BLaER1 (cell line): ENCODE measurements around the gene SLC40A1.

Experiments
- H3K27ac ChIP-seq: shearing (Covaris generic); formaldehyde crosslinking; 2 replicates; pipeline ENCODE4 v1.8.1; 2022
- H3K27me3 ChIP-seq: shearing (Covaris generic); formaldehyde crosslinking; 2 replicates; pipeline ENCODE4 v1.8.1; 2022
- H3K36me3 ChIP-seq: shearing (Covaris generic); formaldehyde crosslinking; 2 replicates; pipeline ENCODE4 v1.8.1; 2022
- H3K4me1 ChIP-seq: shearing (Covaris generic); formaldehyde crosslinking; 2 replicates; pipeline ENCODE4 v1.8.1; 2022
- H3K4me2 ChIP-seq: shearing (Covaris generic); formaldehyde crosslinking; 2 replicates; pipeline ENCODE4 v1.8.1; 2022
- H3K4me3 ChIP-seq: shearing (Covaris generic); formaldehyde crosslinking; 2 replicates; pipeline ENCODE4 v1.8.1; 2022
- H3K9ac ChIP-seq: shearing (Covaris generic); formaldehyde crosslinking; 2 replicates; pipeline ENCODE4 v1.8.1; 2022
- H3K9me3 ChIP-seq: shearing (Covaris generic); formaldehyde crosslinking; 2 replicates; pipeline ENCODE4 v1.8.1; 2022
- H4K20me1 ChIP-seq: shearing (Covaris generic); formaldehyde crosslinking; 2 replicates; pipeline ENCODE4 v1.8.1; 2022
- Cebpa-rat ChIP-seq: shearing (Covaris generic); IDR thresholded peaks from 2 replicates; pipeline ENCODE4 v1.8.1; 2022

Gene SLC40A1

DNA sequence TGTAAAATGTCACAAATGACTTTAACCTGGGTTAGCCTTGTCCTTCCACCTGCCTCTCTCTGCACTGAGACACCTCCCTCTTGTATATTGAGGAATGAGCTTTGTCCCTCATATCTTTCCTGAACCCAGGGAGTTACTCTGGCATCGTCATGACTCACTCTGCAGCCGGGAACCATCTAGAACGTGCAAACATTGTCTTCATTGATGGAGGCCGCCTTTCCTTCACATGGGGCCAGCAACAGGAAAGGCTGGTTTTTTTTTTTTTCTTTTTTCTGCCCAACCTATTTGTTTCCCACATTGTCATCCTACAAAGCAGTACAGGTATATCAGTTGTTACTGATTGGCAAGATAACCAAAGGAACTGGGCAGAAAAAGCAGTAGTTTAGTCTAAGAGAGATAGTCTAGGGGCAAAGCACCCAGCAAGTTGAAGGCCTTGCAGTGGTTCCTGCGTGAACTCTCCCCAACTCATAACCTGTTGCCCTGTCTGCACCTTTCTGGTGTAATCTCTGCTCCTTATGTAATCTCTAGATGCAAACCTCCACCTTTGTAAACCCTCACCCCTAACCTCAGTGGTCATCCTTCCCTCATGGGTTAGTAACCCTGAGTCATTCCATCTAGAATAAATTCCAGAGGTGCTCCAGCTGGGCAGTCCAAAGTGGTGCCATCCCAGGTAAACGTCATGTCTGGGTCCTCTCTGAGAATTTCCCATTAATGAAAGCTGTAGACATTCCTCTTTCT is 38.3 kb downstream of the SLC40A1 start:
- Histone ChIP-seq H3K27ac (no peak overlapping the region), H3K27me3 (no peaks in the 10 kb centered on the region), H4K20me1 (no peaks in the 10 kb centered on the region), H3K4me1 (no peaks in the 10 kb centered on the region), H3K4me2 (no peak overlapping the region), H3K9ac (no peak overlapping the region), H3K9me3 (no peaks in the 10 kb centered on the region), H3K4me3 (no peak overlapping the region), H3K36me3 (no peaks in the 10 kb centered on the region)
- TF ChIP-seq Cebpa-rat: no peak

- H3K9me3 ChIP-seq: no peaks in the 10 kb centered on the region
- no peaks in the 10 kb centered on the region for H3K27me3 ChIP-seq
- no peaks in the 10 kb centered on the region for H3K4me1 ChIP-seq
- no peaks in the 10 kb centered on the region for H4K20me1 ChIP-seq
- no peak overlapping the region for H3K27ac ChIP-seq
- H3K36me3 ChIP-seq: no peaks in the 10 kb centered on the region
- H3K9ac ChIP-seq: no peak overlapping the region
- no peak overlapping the region for H3K4me3 ChIP-seq
- H3K4me2 ChIP-seq: no peak overlapping the region
- no peak for TF ChIP-seq Cebpa-rat
Measured at GRCh38 chr2:189541591-189541990, 39.0 kb downstream of the SLC40A1 start.

- Histone ChIP-seq H3K27ac (no peak overlapping the region), H3K4me3 (no peak overlapping the region), H3K9me3 (no peaks in the 10 kb centered on the region), H3K4me1 (no peaks in the 10 kb centered on the region), H3K4me2 (no peak overlapping the region), H3K9ac (no peak overlapping the region), H4K20me1 (no peaks in the 10 kb centered on the region), H3K36me3 (no peaks in the 10 kb centered on the region), H3K27me3 (no peaks in the 10 kb centered on the region)
- TF ChIP-seq Cebpa-rat: no peak
Measured at GRCh38 chr2:189540551-189540950, 40.0 kb downstream of the SLC40A1 start.

DNA sequence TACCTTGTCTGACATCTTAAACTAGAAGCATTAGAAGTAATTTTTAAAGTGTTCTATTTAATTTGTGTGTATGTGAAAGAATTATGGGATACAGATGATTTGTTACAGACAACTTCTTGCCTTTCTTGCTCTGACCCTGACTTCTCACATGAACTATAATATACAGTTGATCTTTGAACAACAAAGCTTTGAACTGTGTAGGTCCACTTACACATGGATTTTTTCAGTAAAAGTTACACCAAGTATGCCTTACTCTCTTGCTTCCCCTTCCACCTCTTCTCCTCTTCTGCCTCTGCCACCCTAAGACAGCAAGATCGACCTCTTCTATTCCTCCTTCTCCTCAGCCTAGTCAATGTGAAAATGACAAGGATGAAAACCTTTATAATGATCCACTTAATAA is 42.2 kb downstream of the SLC40A1 start:
- Histone ChIP-seq H3K9ac (no peak overlapping the region), H3K27me3 (no peaks in the 10 kb centered on the region), H3K4me3 (no peak overlapping the region), H3K9me3 (no peaks in the 10 kb centered on the region), H3K4me1 (no peaks in the 10 kb centered on the region), H3K4me2 (no peak overlapping the region), H3K36me3 (no peaks in the 10 kb centered on the region), H3K27ac (no peak overlapping the region), H4K20me1 (no peaks in the 10 kb centered on the region)
- no peak for TF ChIP-seq Cebpa-rat

DNA sequence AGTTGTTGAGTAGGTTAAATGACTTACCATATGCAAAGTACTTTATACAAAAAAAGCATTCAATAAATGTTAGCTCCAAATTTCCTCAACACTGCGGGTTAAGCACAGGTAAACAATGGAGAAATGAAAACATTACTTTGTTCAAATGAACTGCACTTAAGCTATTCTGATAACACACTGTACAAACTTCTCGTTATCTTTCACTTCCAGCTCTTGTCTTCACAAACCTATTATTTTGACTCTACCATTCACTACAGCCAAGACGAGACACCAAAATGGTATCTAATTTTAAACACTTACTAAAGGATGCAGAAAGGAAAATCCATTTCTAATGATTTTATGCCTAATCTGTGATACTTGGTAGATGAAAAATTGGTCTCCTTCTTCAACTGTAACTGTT is 43.8 kb downstream of the SLC40A1 start:
- Histone ChIP-seq H3K27ac (no peak overlapping the region), H4K20me1 (no peaks in the 10 kb centered on the region), H3K4me1 (no peaks in the 10 kb centered on the region), H3K9ac (no peak overlapping the region), H3K4me3 (no peak overlapping the region), H3K36me3 (no peaks in the 10 kb centered on the region), H3K9me3 (no peaks in the 10 kb centered on the region), H3K27me3 (no peaks in the 10 kb centered on the region), H3K4me2 (no peak overlapping the region)
- TF ChIP-seq Cebpa-rat: no peak

DNA sequence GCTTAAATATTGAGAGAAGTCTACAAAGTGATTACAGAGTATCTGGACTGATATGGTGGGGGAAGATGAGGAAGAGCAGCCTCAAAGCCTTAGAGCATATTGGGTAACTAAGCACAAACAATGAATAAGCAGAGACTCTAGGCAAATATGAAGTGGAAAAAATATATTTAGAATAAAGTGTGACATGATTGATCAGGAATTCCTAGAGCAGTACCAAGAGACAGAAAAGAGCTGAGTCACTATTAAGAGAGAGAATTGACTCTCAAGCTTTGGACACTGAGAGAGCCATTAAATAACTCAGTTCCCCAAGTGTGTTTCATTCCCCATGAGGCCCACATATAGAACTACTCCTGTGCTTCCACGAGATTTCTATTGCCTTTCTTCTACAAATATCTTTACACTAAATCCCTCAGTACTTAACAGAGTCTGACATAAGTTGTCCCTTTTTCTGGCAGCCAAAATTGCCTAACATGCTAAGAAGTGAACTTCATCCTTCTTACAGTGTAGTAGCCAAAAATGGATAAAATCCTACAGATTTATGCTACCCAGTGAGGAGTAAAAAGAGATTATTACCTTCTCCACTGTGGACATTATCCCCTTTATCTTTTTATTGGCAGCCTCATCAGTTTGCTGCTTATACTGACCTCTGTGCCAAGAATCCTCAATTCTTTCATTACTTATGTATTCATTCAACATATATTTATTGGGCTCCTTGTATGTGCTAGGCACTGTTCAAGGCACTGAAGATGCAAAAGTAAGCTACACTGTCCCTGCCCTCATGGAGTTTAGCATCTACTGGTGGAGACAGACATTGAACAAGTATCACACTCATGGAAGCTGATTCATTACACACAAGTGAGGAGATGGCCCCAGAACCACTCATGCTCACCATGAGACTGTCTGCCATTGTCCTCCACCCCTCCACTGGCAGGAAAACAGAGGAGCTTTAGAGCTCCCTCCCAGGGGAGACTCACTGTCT is 45.4 kb downstream of the SLC40A1 start:
- H3K9ac ChIP-seq: no peak overlapping the region
- no peak overlapping the region for H3K4me2 ChIP-seq
- no peak overlapping the region for H3K27ac ChIP-seq
- no peak for TF ChIP-seq Cebpa-rat
- no peaks in the 10 kb centered on the region for H3K36me3 ChIP-seq
- no peaks in the 10 kb centered on the region for H3K4me1 ChIP-seq
- H3K9me3 ChIP-seq: no peaks in the 10 kb centered on the region
- no peaks in the 10 kb centered on the region for H4K20me1 ChIP-seq
- no peak overlapping the region for H3K4me3 ChIP-seq
- no peaks in the 10 kb centered on the region for H3K27me3 ChIP-seq

DNA sequence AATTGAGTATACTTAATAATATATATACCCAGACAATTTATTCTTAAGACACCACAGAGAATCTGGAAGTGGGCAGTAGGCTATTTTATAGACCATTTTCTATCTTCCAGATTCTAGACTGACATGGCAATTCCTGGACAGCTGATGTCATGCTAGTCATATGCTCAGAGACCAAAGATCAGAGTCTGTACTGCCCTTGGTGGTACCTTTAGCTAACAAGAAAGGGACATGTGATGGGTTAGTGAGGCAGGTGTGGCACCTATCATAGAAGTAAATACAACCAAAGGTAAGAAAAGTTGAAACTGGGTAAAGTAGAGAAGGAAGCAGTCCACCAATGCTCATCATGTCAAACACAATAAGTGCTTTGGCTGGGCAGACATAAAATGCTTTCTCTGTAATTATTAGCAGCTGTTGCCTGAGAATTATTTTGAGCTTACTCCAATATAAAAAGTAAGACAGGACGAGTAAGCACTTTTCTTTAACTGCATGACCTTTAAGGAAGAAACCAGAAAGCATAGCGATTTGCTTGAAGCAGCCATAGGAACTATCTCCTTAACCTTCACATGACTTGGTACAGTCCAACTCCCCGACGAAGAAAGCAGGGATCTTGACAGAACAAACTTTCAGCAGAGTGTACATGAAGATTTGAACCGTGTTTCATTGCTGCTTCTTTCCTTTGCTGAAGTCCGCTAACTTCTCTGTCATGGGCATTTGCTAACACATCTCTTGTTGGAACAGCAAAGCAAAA is 47.1 kb downstream of the SLC40A1 start:
- Histone ChIP-seq H3K9ac (no peak overlapping the region), H3K4me1 (no peaks in the 10 kb centered on the region), H3K36me3 (no peaks in the 10 kb centered on the region), H3K27me3 (no peaks in the 10 kb centered on the region), H3K4me2 (no peak overlapping the region), H3K9me3 (no peaks in the 10 kb centered on the region), H3K4me3 (no peak overlapping the region), H4K20me1 (no peaks in the 10 kb centered on the region), H3K27ac (no peak overlapping the region)
- no peak for TF ChIP-seq Cebpa-rat

GRCh38 chr2:189530965-189531637 is 49.5 kb downstream of the SLC40A1 start:
- H3K4me2 ChIP-seq: no peak overlapping the region
- no peak overlapping the region for H3K4me3 ChIP-seq
- no peaks in the 10 kb centered on the region for H3K4me1 ChIP-seq
- H3K9me3 ChIP-seq: no peaks in the 10 kb centered on the region
- no peak overlapping the region for H3K27ac ChIP-seq
- no peak for TF ChIP-seq Cebpa-rat
- H3K36me3 ChIP-seq: no peaks in the 10 kb centered on the region
- H4K20me1 ChIP-seq: no peaks in the 10 kb centered on the region
- H3K27me3 ChIP-seq: no peaks in the 10 kb centered on the region
- no peak overlapping the region for H3K9ac ChIP-seq

DNA sequence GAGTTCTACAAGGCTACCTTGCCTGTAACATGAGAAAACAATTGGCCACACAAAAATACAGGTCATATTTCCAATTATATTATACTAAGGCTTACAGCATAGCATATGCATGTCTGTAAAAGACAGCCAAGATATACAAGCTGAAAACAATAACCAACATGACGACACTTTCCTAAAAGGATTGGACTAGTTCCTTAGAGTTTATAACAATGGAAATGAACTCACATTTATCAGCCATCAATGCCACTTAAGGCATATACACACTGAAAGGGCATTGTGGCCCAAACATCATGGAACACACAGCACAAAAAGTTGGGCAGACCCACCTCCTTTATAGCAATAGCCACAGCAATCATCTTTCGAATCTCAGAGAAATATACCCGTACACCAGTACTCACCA is 52.0 kb downstream of the SLC40A1 start:
- Histone ChIP-seq H3K36me3 (no peaks in the 10 kb centered on the region), H3K27ac (no peak overlapping the region), H3K27me3 (no peaks in the 10 kb centered on the region), H3K4me3 (no peak overlapping the region), H3K4me2 (no peak overlapping the region), H3K9me3 (no peaks in the 10 kb centered on the region), H4K20me1 (no peaks in the 10 kb centered on the region), H3K9ac (no peak overlapping the region), H3K4me1 (no peaks in the 10 kb centered on the region)
- TF ChIP-seq Cebpa-rat: no peak
